ENCODE data around the gene ANGPTL5. TPM values are rescaled to one million over a fixed set of nuclear protein-coding genes. Genes with fewer than 3 reads are reported as not detected.

ANGPTL5 gene
- total and polyA plus RNA-seq, 4 donors = not detected

- H3K27me3 ChIP-seq (ENCODE audit: control insufficient read depth in 4 of 4, insufficient read depth in 4 of 4, low read length in 3 of 4) = no peaks in the 10 kb centered on the region
- WGBS = 73% methylated on average over 5 of the region's 5 CpGs
- H3K4me3 ChIP-seq (ENCODE audit: low read depth in 1 of 3, low read length in 3 of 3) = no peak overlapping the region
- TF ChIP-seq HNF4A (conservative IDR thresholded peaks at IDR 0.05) (peak; percentile 19 to 30), FOXA1 (IDR thresholded peaks at IDR 0.05) (no peak), GABPA (IDR thresholded peaks at IDR 0.05 in 1 of 2, conservative IDR thresholded peaks at IDR 0.05 in 1 of 2) (no peak), RXRA (IDR thresholded peaks at IDR 0.05) (peak; percentile 14 to 37), ATF3 (IDR thresholded peaks at IDR 0.05) (peak; percentile 58), CTCF (IDR thresholded peaks at IDR 0.05; ENCODE audit: low read depth, low read length, missing input control) (peak; percentile 57), RAD21 (IDR thresholded peaks at IDR 0.05) (peak; percentile 82 to 87), SP1 (IDR thresholded peaks at IDR 0.05) (no peak), REST (IDR thresholded peaks at IDR 0.05) (no peak), MAX (IDR thresholded peaks at IDR 0.05) (no peak), EGR1 (IDR thresholded peaks at IDR 0.05; ENCODE audit: low read depth in 2 of 2) (no peak), FOXA2 (IDR thresholded peaks at IDR 0.05) (no peak), ZBTB33 (IDR thresholded peaks at IDR 0.05) (peak; percentile 2)
- H3K4me1 ChIP-seq (ENCODE audit: control insufficient read depth in 4 of 4, insufficient read depth in 4 of 4, low read length in 3 of 4) = peaks cover 6 to 16% (median 12%) of the 10 kb centered on the region in 4 donors
- H3K9ac ChIP-seq (ENCODE audit: low read depth in 1 of 2, low read length in 2 of 2) = no peak overlapping the region
- H3K27ac ChIP-seq (ENCODE audit: low read depth in 1 of 2, low read length in 2 of 2) = no peak overlapping the region
- DNase-seq (ENCODE audit: low spot score) = no peak
- no peaks in the 10 kb centered on the region for H3K36me3 ChIP-seq (ENCODE audit: control insufficient read depth in 4 of 4, insufficient read depth in 3 of 4, low read depth in 1 of 4, low read length in 3 of 4)
- peaks cover 0 to 2% (median 0%) of the 10 kb centered on the region in 4 donors for H3K9me3 ChIP-seq (ENCODE audit: control insufficient read depth in 4 of 4, low read length in 3 of 4)
These were observed 53.7 kb downstream of the ANGPTL5 start for GRCh38 chr11:101862391-101863233.
